ENCODE data around the gene IL17F. TPM values are rescaled to one million over a fixed set of nuclear protein-coding genes. Genes with fewer than 3 reads are reported as not detected.

Gene IL17F
- not detected for total RNA-seq

GRCh38 chr6:52244400-52244799 lies at the start of gene IL17F:
Gene IL17F, minus strand, starts transcription at chr6:52244500. Its CDS starts 71 bp downstream, at chr6:52244429.
- DNase-seq = no peak

GRCh38 chr6:52293067-52293466 lies 48.8 kb upstream of the IL17F start:
- DNase-seq = no peak

- DNase-seq = no peak
Measured at GRCh38 chr6:52288841-52289240, 44.5 kb upstream of the IL17F start.

- DNase-seq = no peak
Measured at GRCh38 chr6:52288216-52288615, 43.9 kb upstream of the IL17F start.

GRCh38 chr6:52286798-52287432 lies 42.6 kb upstream of the IL17F start:
- peak; percentile 44 for DNase-seq

- no peak for DNase-seq
Measured at GRCh38 chr6:52285177-52286068, 41.1 kb upstream of the IL17F start.

- peak; percentile 92 for DNase-seq
Measured at GRCh38 chr6:52284460-52285176, 40.3 kb upstream of the IL17F start, which contains the start of gene MCM3. Gene MCM3, minus strand, starts transcription at chr6:52284742. Its CDS starts 68 bp downstream, at chr6:52284674.

GRCh38 chr6:52284131-52284459 lies 39.8 kb upstream of the IL17F start:
- no peak for DNase-seq

- no peak for DNase-seq
Measured at GRCh38 chr6:52283111-52283510, 38.8 kb upstream of the IL17F start.

GRCh38 chr6:52276130-52276529 lies 31.8 kb upstream of the IL17F start:
- DNase-seq = no peak

- DNase-seq = no peak
Measured at GRCh38 chr6:52271852-52272460, 27.7 kb upstream of the IL17F start.

- DNase-seq = peak; percentile 58
Measured at GRCh38 chr6:52263709-52264540, 19.6 kb upstream of the IL17F start.

- no peak for DNase-seq
Measured at GRCh38 chr6:52262620-52263344, 18.5 kb upstream of the IL17F start.

GRCh38 chr6:52261229-52261628 lies 16.9 kb upstream of the IL17F start:
- DNase-seq = no peak

- no peak for DNase-seq
Measured at GRCh38 chr6:52260634-52261033, 16.3 kb upstream of the IL17F start.

- DNase-seq = no peak
Measured at GRCh38 chr6:52255434-52255833, 11.1 kb upstream of the IL17F start.

- no peak for DNase-seq
Measured at GRCh38 chr6:52254731-52255378, 10.6 kb upstream of the IL17F start.

GRCh38 chr6:52253494-52253893 lies 9.2 kb upstream of the IL17F start:
- DNase-seq = no peak

GRCh38 chr6:52251113-52251512 lies 6.8 kb upstream of the IL17F start:
- DNase-seq = no peak

- no peak for DNase-seq
Measured at GRCh38 chr6:52249078-52249477, 4.8 kb upstream of the IL17F start.

GRCh38 chr6:52245425-52245824 lies 1.1 kb upstream of the IL17F start:
- no peak for DNase-seq
